H1 (cell line): Measurements from ENCODE around the gene FSTL4. TPM values are rescaled to one million over a fixed set of nuclear protein-coding genes. Genes with fewer than 3 reads are reported as not detected.
A peak's percentile ranks its signal among the peaks of the same experiment; 100 is the strongest.

Experiments used
- CTCF ChIA-PET: fragments of 300-600 bp; sonication (Branson Sonifier 250); formaldehyde crosslinking; loops from one replicate; lab custom pipeline; 2021; ENCODE audit not compliant: partially characterized antibody; lab: Charles Lee
- POLR2A ChIA-PET: fragments of 300-600 bp; sonication (Branson Sonifier 250); formaldehyde crosslinking; loops from one replicate; lab custom pipeline; 2021; ENCODE audit warnings: inconsistent platforms; ENCODE audit not compliant: partially characterized antibody; lab: Charles Lee
- DNase-seq, 2 experiments: peaks; one replicate each; pipeline versions ENCODE4 v3.0.0 to v3.0.0-alpha.2; 2010 to 2022; ENCODE audit warnings: low spot score in 2 of 2, low read depth in 1 of 2, mixed read lengths in 1 of 2
- FAIRE-seq: peaks from 2 replicates; lab custom pipeline; 2011; peaks lifted over from hg19 to GRCh38; lab: Jason Lieb, UNC
- H2AFZ ChIP-seq: 2 replicates; pipeline ENCODE4 v1.8.1; 2012; ENCODE audit warnings: low read length, inconsistent platforms
- H2AK5ac ChIP-seq: 2 replicates; pipeline ENCODE4 v1.6.1; 2013; ENCODE audit warnings: low read depth, low read length
- H2BK120ac ChIP-seq: replicated peaks from 2 replicates; pipeline ENCODE3; 2013; ENCODE audit warnings: low read depth, low read length, inconsistent platforms
- H2BK12ac ChIP-seq: 2 replicates; pipeline ENCODE4 v1.6.1; 2013; ENCODE audit warnings: low read depth, low read length
- H2BK15ac ChIP-seq: 2 replicates; pipeline ENCODE4 v1.6.1; 2013; ENCODE audit warnings: low read length
- H2BK20ac ChIP-seq: 2 replicates; pipeline ENCODE4 v1.6.1; 2013; ENCODE audit warnings: low read length
- H2BK5ac ChIP-seq: 2 replicates; pipeline ENCODE4 v1.6.1; 2013; ENCODE audit warnings: low read depth, low read length
- H3K14ac ChIP-seq: 2 replicates; pipeline ENCODE4 v1.6.1; 2013; ENCODE audit warnings: inconsistent platforms; ENCODE audit not compliant: insufficient read length
- H3K18ac ChIP-seq: 2 replicates; pipeline ENCODE4 v1.6.1; 2013; ENCODE audit warnings: low read length; ENCODE audit errors: extremely low read depth
- H3K23ac ChIP-seq: 2 replicates; pipeline ENCODE4 v1.6.1; 2013; ENCODE audit warnings: inconsistent platforms; ENCODE audit not compliant: insufficient read length
- H3K23me2 ChIP-seq: 2 replicates; pipeline ENCODE4 v1.6.1; 2013; ENCODE audit warnings: low read depth, low read length
- H3K27ac ChIP-seq: 2 replicates; pipeline ENCODE4 v1.6.1; 2011; ENCODE audit warnings: low read depth, low read length, inconsistent platforms
- H3K27me3 ChIP-seq, 4 experiments: replicated peaks in 1 of 4; 1 replicate in 1 of 4; 2 replicates in 3 of 4; pipeline versions ENCODE4 v1.6.1 to v1.8.1; 2011 to 2013; ENCODE audit warnings: low read length in 3 of 4, mild to moderate bottlenecking in 3 of 4, inconsistent platforms in 2 of 4, mixed read lengths in 2 of 4, moderate library complexity in 1 of 4; ENCODE audit not compliant: control insufficient read depth in 3 of 4, insufficient read depth in 3 of 4; ENCODE audit errors: extremely low read depth in 1 of 4
- H3K36me3 ChIP-seq, 4 experiments: 2 replicates each; pipeline versions ENCODE4 v1.6.1 to v1.8.1; 2011 to 2013; ENCODE audit warnings: mild to moderate bottlenecking in 4 of 4, low read length in 3 of 4, moderate library complexity in 2 of 4, control low read depth in 1 of 4, inconsistent platforms in 1 of 4; ENCODE audit not compliant: insufficient read depth in 4 of 4, control insufficient read depth in 2 of 4
- H3K4ac ChIP-seq: replicated peaks from 2 replicates; pipeline ENCODE3; 2013; ENCODE audit warnings: low read length, low read depth, mixed read lengths, inconsistent platforms; ENCODE audit not compliant: insufficient read length
- H3K4me1 ChIP-seq, 4 experiments: replicated peaks in 1 of 4; 1 replicate in 1 of 4; 2 replicates in 3 of 4; pipeline versions ENCODE4 v1.6.1 to v1.8.1; 2011 to 2013; ENCODE audit warnings: low read length in 3 of 4, inconsistent platforms in 2 of 4, mixed read lengths in 1 of 4; ENCODE audit not compliant: insufficient read depth in 4 of 4, control insufficient read depth in 3 of 4
- H3K4me2 ChIP-seq, 2 experiments: 2 replicates each; pipeline versions ENCODE4 v1.6.1 to v1.8.1; 2011 to 2013; ENCODE audit warnings: low read depth in 2 of 2, low read length in 2 of 2, control low read depth in 1 of 2, inconsistent platforms in 1 of 2, mild to moderate bottlenecking in 1 of 2; ENCODE audit not compliant: insufficient read depth in 1 of 2
- H3K4me3 ChIP-seq, 4 experiments: fragments of 200-600, 300-600 bp in 1 of 4; sonication (generic), shearing (Covaris generic), sonication (Bioruptor Twin) in 1 of 4; 2 replicates each; pipeline versions ENCODE4 v1.5.1 to v1.8.1; 2011 to 2016; ENCODE audit warnings: low read length in 4 of 4, low read depth in 3 of 4, control low read depth in 2 of 4, inconsistent platforms in 2 of 4, mild to moderate bottlenecking in 2 of 4, mixed read lengths in 1 of 4, moderate library complexity in 1 of 4; ENCODE audit not compliant: insufficient read depth in 2 of 4; ENCODE audit errors: extremely low read depth in 1 of 4
- H3K56ac ChIP-seq: replicated peaks from 2 replicates; pipeline ENCODE3; 2013; ENCODE audit warnings: low read depth, mild to moderate bottlenecking, mixed read lengths, low read length, inconsistent platforms; ENCODE audit not compliant: insufficient read length
- H3K79me1 ChIP-seq: 2 replicates; pipeline ENCODE4 v1.6.1; 2013; ENCODE audit warnings: low read depth, low read length, control low read depth
- H3K79me2 ChIP-seq, 2 experiments: 2 replicates each; pipeline versions ENCODE4 v1.6.1 to v1.8.1; 2012 to 2013; ENCODE audit warnings: low read length in 2 of 2, mild to moderate bottlenecking in 2 of 2, inconsistent platforms in 1 of 2; ENCODE audit not compliant: insufficient read depth in 2 of 2, control insufficient read depth in 1 of 2
- H3K9ac ChIP-seq, 4 experiments: replicated peaks in 1 of 4; 1 replicate in 1 of 4; 2 replicates in 3 of 4; pipeline versions ENCODE4 v1.6.1 to v1.8.1; 2011 to 2013; ENCODE audit warnings: low read depth in 3 of 4, low read length in 3 of 4, control low read depth in 2 of 4, mild to moderate bottlenecking in 2 of 4, moderate library complexity in 2 of 4, inconsistent platforms in 1 of 4; ENCODE audit errors: extremely low read depth in 1 of 4
- H3K9me3 ChIP-seq, 2 experiments: 2 replicates each; pipeline versions ENCODE4 v1.6.1 to v1.8.1; 2012 to 2013; ENCODE audit warnings: mild to moderate bottlenecking in 2 of 2, moderate library complexity in 2 of 2, control low read depth in 1 of 2, inconsistent platforms in 1 of 2, low read depth in 1 of 2, low read length in 1 of 2, mixed read lengths in 1 of 2; ENCODE audit not compliant: insufficient read depth in 2 of 2
- H4K20me1 ChIP-seq, 2 experiments: replicated peaks in 1 of 2; 2 replicates each; pipeline versions ENCODE3 to v1.8.1; 2011 to 2013; ENCODE audit warnings: inconsistent platforms in 2 of 2, low read length in 2 of 2, mild to moderate bottlenecking in 1 of 2; ENCODE audit not compliant: insufficient read depth in 2 of 2, control insufficient read depth in 1 of 2
- H4K5ac ChIP-seq: 2 replicates; pipeline ENCODE4 v1.6.1; 2013; ENCODE audit warnings: low read length, low read depth, mixed read lengths, inconsistent platforms; ENCODE audit not compliant: insufficient read length
- H4K8ac ChIP-seq: 2 replicates; pipeline ENCODE4 v1.8.0; 2013; ENCODE audit warnings: mild to moderate bottlenecking, moderate library complexity, low read length, inconsistent platforms; ENCODE audit not compliant: insufficient read depth; ENCODE audit errors: extremely low read depth
- H4K91ac ChIP-seq: replicated peaks from 2 replicates; pipeline ENCODE3; 2013; ENCODE audit warnings: low read length, mixed read lengths, inconsistent platforms; ENCODE audit not compliant: insufficient read length
- BACH1 ChIP-seq: IDR thresholded peaks from 2 replicates; pipeline ENCODE4 v1.6.1; 2012; ENCODE audit warnings: low read length, improper control_type of control experiment
- E2F6 ChIP-seq: IDR thresholded peaks from 2 replicates; pipeline ENCODE4 v1.6.1; 2012; ENCODE audit warnings: inconsistent platforms
- KDM4A ChIP-seq: IDR thresholded peaks from one replicate; pipeline ENCODE4 v1.7.1; 2012; ENCODE audit warnings: low read depth, mild to moderate bottlenecking, moderate library complexity, low read length, inconsistent platforms; ENCODE audit not compliant: severe bottlenecking
- NANOG ChIP-seq: IDR thresholded peaks from 2 replicates; pipeline ENCODE4 v1.6.1; 2011; ENCODE audit warnings: low read length, low read depth, mild to moderate bottlenecking, inconsistent platforms; ENCODE audit not compliant: insufficient read depth, poor library complexity, severe bottlenecking
- POU5F1 ChIP-seq: IDR thresholded peaks from 2 replicates; pipeline ENCODE4 v1.6.1; 2011; ENCODE audit warnings: low read depth, mild to moderate bottlenecking, low read length, moderate library complexity
- RAD21 ChIP-seq, 2 experiments: IDR thresholded peaks in 1 of 2; conservative IDR thresholded peaks in 1 of 2; 2 replicates each; pipeline ENCODE4 v1.6.1; 2011; ENCODE audit warnings: low read depth in 2 of 2, low read length in 2 of 2, improper control_type of control experiment in 1 of 2, inconsistent platforms in 1 of 2, mild to moderate bottlenecking in 1 of 2, moderate library complexity in 1 of 2
- SUZ12 ChIP-seq: fragments of 200-600 bp; sonication (generic); IDR thresholded peaks from 2 replicates; pipeline ENCODE4 v1.6.1; 2012; ENCODE audit warnings: mild to moderate bottlenecking, inconsistent platforms, low read length, moderate library complexity, mixed read lengths
- WGBS, 2 experiments: shearing (Covaris generic) in 1 of 2; methylation state at CpG; one replicate each; pipeline versions ENCODE4 v1.1.6 to v1.1.7; 2013 to 2015; ENCODE audit warnings: low lambda C conversion rate in 2 of 2, mixed read lengths in 2 of 2, inconsistent platforms in 1 of 2, low coverage in 1 of 2, missing lambda C conversion rate in 1 of 2; ENCODE audit not compliant: insufficient replicate concordance in 2 of 2, insufficient coverage in 1 of 2, insufficient read length in 1 of 2; ENCODE audit errors: extremely low coverage in 1 of 2, missing lambda C conversion rate in 1 of 2; 5-methylcytosine and 5-hydroxymethylcytosine counted together
- polyA plus RNA-seq, 7 experiments: library from polyadenylated mRNA; depleted of rRNA in 3 of 7; stranded (reverse) in 5 of 7; unstranded in 2 of 7; fragments of >200 nt in 5 of 7; fragments of 200-250 nt in 2 of 7; gene quantifications; 1 replicate in 5 of 7; 2 replicates in 1 of 7; 4 replicates in 1 of 7; pipeline versions ENCODE4 v1.2.1 to v1.2.3, GENCODE V29; 2011 to 2013; ENCODE audit warnings: missing spikeins in 2 of 7, mixed read lengths in 2 of 7
- total RNA-seq: library from RNA; stranded (reverse); fragmentation: NEBNext Ultra II Directional; extraction: Animal tissue kit (Norgen Biotek cat#: 25700); gene quantifications from 2 replicates; pipeline ENCODE4 v1.2.1, GENCODE V29; 2021

Gene FSTL4
- total and polyA plus RNA-seq, 2 of the 8 experiments (the other 6 are each of a cell fraction or from before 2014, with no cell fraction given), result 3.1 to 4.1 TPM

DNA sequence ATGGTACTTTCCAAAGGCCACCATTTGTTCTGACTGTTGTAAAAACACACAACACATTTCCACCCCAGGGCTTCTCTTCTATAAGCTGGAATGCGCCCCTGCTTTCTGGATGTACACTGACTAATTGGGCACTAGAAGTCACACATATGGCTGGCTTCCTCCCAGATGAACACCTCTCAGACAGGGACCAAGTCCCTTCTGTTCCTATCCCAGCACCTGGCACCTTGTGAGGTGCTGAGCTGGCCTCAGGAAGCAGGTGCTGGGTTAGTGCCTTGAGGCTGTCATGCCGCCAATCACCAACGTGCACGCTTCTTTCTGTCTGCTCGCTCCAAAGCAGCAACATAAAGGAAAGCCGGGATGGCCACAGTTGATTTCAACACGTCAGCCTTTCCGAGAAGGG, 93.2 kb downstream of the FSTL4 start:
- no peak for FAIRE-seq
- TF ChIP-seq NANOG (no peak), SUZ12 (no peak), RAD21 (IDR thresholded peaks at IDR 0.05 in 1 of 2, conservative IDR thresholded peaks at IDR 0.05 in 1 of 2; ENCODE audit: low read depth in 2 of 2, low read length in 2 of 2) (no peak), BACH1 (no peak), KDM4A (no peak), E2F6 (no peak), POU5F1 (no peak)
- Histone ChIP-seq H2AK5ac (no peak overlapping the region), H3K14ac (no peak overlapping the region), H3K23ac (no peak overlapping the region), H3K4me1 (no peaks in the 10 kb centered on the region), H2BK120ac (no peak overlapping the region), H4K8ac (no peak overlapping the region), H3K9me3 (no peaks in the 10 kb centered on the region), H4K91ac (no peak overlapping the region), H3K56ac (no peak overlapping the region), H2BK5ac (no peak overlapping the region; the same call in 1 of the 2 replicates), H3K4ac (no peak overlapping the region), H3K9ac (no peak overlapping the region), H4K20me1 (no peaks in the 10 kb centered on the region), H3K79me2 (no peaks in the 10 kb centered on the region), H2BK20ac (no peak overlapping the region), H4K5ac (no peak overlapping the region), H3K4me3 (no peak overlapping the region), H3K18ac (no peak overlapping the region), H3K79me1 (no peaks in the 10 kb centered on the region), H3K23me2 (no peaks in the 10 kb centered on the region), H3K4me2 (no peak overlapping the region), H3K27me3 (no peaks in the 10 kb centered on the region), H2BK15ac (no peak overlapping the region), H3K27ac (no peak overlapping the region), H3K36me3 (no peaks in the 10 kb centered on the region), H2AFZ (no peak overlapping the region), H2BK12ac (no peak overlapping the region)
- POLR2A ChIA-PET, result no interaction called here
- 95% methylated on average over 8 of the region's 8 CpGs; no CpG with 5 or more reads in 1 of the 2 experiments for WGBS, 2 experiments
- peak in 1 of 2 experiments; percentile 39 for DNase-seq
- CTCF ChIA-PET, result interaction anchor here (1.0 kb wide), 1 partner anchor 9 kb away, joined by 4 read pairs; no protein-coding TSS in a partner anchor
